Measurements from ENCODE around the gene TSSK2.

TSSK2 gene

GRCh38 chr22:19178657-19179496, 47.8 kb downstream of the TSSK2 start, which contains the start of gene SLC25A1:
SLC25A1 (minus strand) TSS chr22:19178736; CDS start chr22:19178673, 63 bp downstream.
- H3K9me3 Mint-ChIP-seq, result no peaks in the 10 kb centered on the region
- H3K27me3 Mint-ChIP-seq (ENCODE audit: low read depth), result peaks cover 2% of the 10 kb centered on the region
- peak within 1 kb of the TSS; percentile 72 for H3K27ac Mint-ChIP-seq
- H3K4me3 Mint-ChIP-seq, result peak within 1 kb of the TSS; percentile 83
- no peaks in the 10 kb centered on the region for H3K36me3 Mint-ChIP-seq (ENCODE audit: low read depth)
- DNase-seq (ENCODE audit: low spot score), result peak; percentile 93
- H3K4me1 Mint-ChIP-seq (ENCODE audit: low read depth), result peaks cover 19% of the 10 kb centered on the region

- H3K27ac Mint-ChIP-seq, result peak overlapping the region; percentile 72
- peak overlapping the region; percentile 83 for H3K4me3 Mint-ChIP-seq
- peaks cover 2% of the 10 kb centered on the region for H3K27me3 Mint-ChIP-seq (ENCODE audit: low read depth)
- H3K4me1 Mint-ChIP-seq (ENCODE audit: low read depth), result peaks cover 19% of the 10 kb centered on the region
- no peaks in the 10 kb centered on the region for H3K9me3 Mint-ChIP-seq
- DNase-seq (ENCODE audit: low spot score), result peak; percentile 49
- no peaks in the 10 kb centered on the region for H3K36me3 Mint-ChIP-seq (ENCODE audit: low read depth)
Observed at GRCh38 chr22:19179497-19180048, 48.5 kb downstream of the TSSK2 start.

GRCh38 chr22:19180234-19180633, 49.1 kb downstream of the TSSK2 start:
- no peak for DNase-seq (ENCODE audit: low spot score)
- no peaks in the 10 kb centered on the region for H3K9me3 Mint-ChIP-seq
- peaks cover 2% of the 10 kb centered on the region for H3K27me3 Mint-ChIP-seq (ENCODE audit: low read depth)
- peaks cover 19% of the 10 kb centered on the region for H3K4me1 Mint-ChIP-seq (ENCODE audit: low read depth)
- no peak overlapping the region for H3K4me3 Mint-ChIP-seq
- no peaks in the 10 kb centered on the region for H3K36me3 Mint-ChIP-seq (ENCODE audit: low read depth)
- no peak overlapping the region for H3K27ac Mint-ChIP-seq

- no peak overlapping the region for H3K4me3 Mint-ChIP-seq
- no peak overlapping the region for H3K27ac Mint-ChIP-seq
- no peaks in the 10 kb centered on the region for H3K36me3 Mint-ChIP-seq (ENCODE audit: low read depth)
- no peak for DNase-seq (ENCODE audit: low spot score)
- H3K9me3 Mint-ChIP-seq, result no peaks in the 10 kb centered on the region
- H3K27me3 Mint-ChIP-seq (ENCODE audit: low read depth), result peaks cover 2% of the 10 kb centered on the region
- H3K4me1 Mint-ChIP-seq (ENCODE audit: low read depth), result peaks cover 19% of the 10 kb centered on the region
Observed at GRCh38 chr22:19180740-19181410, 49.8 kb downstream of the TSSK2 start.

- no peak overlapping the region for H3K4me3 Mint-ChIP-seq
- no peak for DNase-seq (ENCODE audit: low spot score)
Observed at GRCh38 chr22:19181786-19182471, 50.8 kb downstream of the TSSK2 start.

More at GRCh38 chr22:19181786-19182471, 50.8 kb downstream of the TSSK2 start:
- H3K27me3 Mint-ChIP-seq (ENCODE audit: low read depth), result peaks cover 2% of the 10 kb centered on the region
- H3K9me3 Mint-ChIP-seq, result no peaks in the 10 kb centered on the region
- H3K27ac Mint-ChIP-seq, result no peak overlapping the region
- H3K4me1 Mint-ChIP-seq (ENCODE audit: low read depth), result peaks cover 19% of the 10 kb centered on the region
- H3K36me3 Mint-ChIP-seq (ENCODE audit: low read depth), result no peaks in the 10 kb centered on the region
